Vagina (tissue), 2 donors: Measurements from ENCODE around the gene TMEM59. TPM values are rescaled to one million over a fixed set of nuclear protein-coding genes. Genes with fewer than 3 reads are reported as not detected.

Experiments used
- DNase-seq, 2 donors: peaks; one replicate each; pipeline ENCODE4 v3.0.0-alpha.2; 2017; ENCODE audit errors: extremely low spot score in 2 of 2
- H3K27ac ChIP-seq: fragments of 200-600 bp; sonication (generic); one replicate; pipeline ENCODE4 v1.5.1; 2019
- H3K27me3 ChIP-seq: fragments of 200-600 bp; sonication (generic); one replicate; pipeline ENCODE4 v1.5.1; 2019
- H3K36me3 ChIP-seq, 2 donors: fragments of 200-600 bp; sonication (generic); one replicate each; pipeline ENCODE4 v1.5.1; 2017 to 2019
- H3K4me1 ChIP-seq: fragments of 200-600 bp; sonication (generic); one replicate; pipeline ENCODE4 v1.5.1; 2019
- H3K4me3 ChIP-seq, 2 donors: fragments of 200-600 bp; sonication (generic); 1 replicate in 1 of 2; 2 replicates in 1 of 2; pipeline ENCODE4 v1.5.1; 2016 to 2019
- H3K9me3 ChIP-seq: fragments of 200-600 bp; sonication (generic); one replicate; pipeline ENCODE4 v1.5.1; 2019
- POLR2A ChIP-seq, 2 donors: fragments of 450-650 bp; IDR thresholded peaks; one replicate each; pipeline ENCODE4 v1.6.1; 2017; ENCODE audit warnings: antibody characterized with exemption in 2 of 2, mild to moderate bottlenecking in 2 of 2, moderate library complexity in 2 of 2
- POLR2AphosphoS5 ChIP-seq, 2 donors: sonication (generic); formaldehyde crosslinking; IDR thresholded peaks; one replicate each; pipeline ENCODE4 v1.9.0; 2017; ENCODE audit warnings: antibody characterized with exemption in 2 of 2, mild to moderate bottlenecking in 2 of 2, low read depth in 1 of 2; ENCODE audit not compliant: insufficient read depth in 1 of 2
- intact Hi-C: fragments of 100-400 bp; cut with DNase I; formaldehyde crosslinking; loops from one replicate; pipeline ENCODE4 v1.15.1; 2023
- total RNA-seq: library from RNA; depleted of rRNA; stranded (reverse); fragments of >200 nt; gene quantifications from one replicate; pipeline ENCODE4 v1.2.3, GENCODE V29; 2016
- TF ChIP-seq, protein P1 (sequence below), 3 experiments: fragments of 450-650 bp in 2 of 3; fragments of 200-600 bp in 1 of 3; sonication (generic) in 1 of 3; IDR thresholded peaks; one replicate each; pipeline ENCODE4 v1.5.1; 2017 to 2019; ENCODE audit warnings: antibody characterized with exemption in 3 of 3, mild to moderate bottlenecking in 2 of 3, moderate library complexity in 2 of 3

Gene TMEM59
- total RNA-seq, 1 donor from 2014 or later, result 113 TPM

DNA sequence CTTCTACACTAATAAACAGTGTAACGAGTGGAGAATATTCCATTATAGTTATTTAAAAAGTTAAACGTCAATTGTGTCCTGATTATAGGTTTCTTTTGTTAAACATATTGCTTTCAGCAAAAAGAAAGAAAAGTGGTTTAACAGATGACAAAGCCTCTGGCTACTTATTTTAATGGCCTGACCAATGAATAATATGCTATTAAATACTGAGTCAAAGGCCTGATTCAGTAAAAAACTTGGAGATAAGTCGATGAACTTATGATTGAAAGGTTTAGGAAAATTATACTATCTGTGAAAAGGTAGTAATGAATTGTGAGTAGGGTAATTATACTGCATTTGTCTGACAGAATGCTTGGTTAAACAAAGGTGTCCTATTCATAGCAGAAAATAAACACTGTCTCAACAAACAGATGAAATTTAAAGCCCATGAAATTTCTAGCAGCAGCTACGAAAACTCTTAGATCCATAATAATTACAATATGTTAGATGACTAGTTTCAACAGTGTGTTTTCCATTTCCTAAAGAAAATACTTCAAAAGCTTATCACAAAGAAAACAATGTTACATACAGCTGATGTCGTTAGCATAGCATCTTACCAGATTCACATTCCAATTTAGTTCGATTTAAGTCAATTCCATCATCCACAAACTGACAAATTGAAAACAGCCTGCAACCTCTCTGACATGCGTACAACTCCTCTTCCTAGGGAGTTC is 6.2 kb downstream of the TMEM59 start:
- H3K4me3 ChIP-seq, result no peak overlapping the region
- intact Hi-C loops, result no loop called here
- H3K4me1 ChIP-seq, result peaks cover 52% of the 10 kb centered on the region
- DNase-seq, result no peak
- H3K36me3 ChIP-seq, result peaks cover 3 to 20% of the 10 kb centered on the region in 2 donors
- no peaks in the 10 kb centered on the region for H3K27me3 ChIP-seq
- TF ChIP-seq, protein P1, sequence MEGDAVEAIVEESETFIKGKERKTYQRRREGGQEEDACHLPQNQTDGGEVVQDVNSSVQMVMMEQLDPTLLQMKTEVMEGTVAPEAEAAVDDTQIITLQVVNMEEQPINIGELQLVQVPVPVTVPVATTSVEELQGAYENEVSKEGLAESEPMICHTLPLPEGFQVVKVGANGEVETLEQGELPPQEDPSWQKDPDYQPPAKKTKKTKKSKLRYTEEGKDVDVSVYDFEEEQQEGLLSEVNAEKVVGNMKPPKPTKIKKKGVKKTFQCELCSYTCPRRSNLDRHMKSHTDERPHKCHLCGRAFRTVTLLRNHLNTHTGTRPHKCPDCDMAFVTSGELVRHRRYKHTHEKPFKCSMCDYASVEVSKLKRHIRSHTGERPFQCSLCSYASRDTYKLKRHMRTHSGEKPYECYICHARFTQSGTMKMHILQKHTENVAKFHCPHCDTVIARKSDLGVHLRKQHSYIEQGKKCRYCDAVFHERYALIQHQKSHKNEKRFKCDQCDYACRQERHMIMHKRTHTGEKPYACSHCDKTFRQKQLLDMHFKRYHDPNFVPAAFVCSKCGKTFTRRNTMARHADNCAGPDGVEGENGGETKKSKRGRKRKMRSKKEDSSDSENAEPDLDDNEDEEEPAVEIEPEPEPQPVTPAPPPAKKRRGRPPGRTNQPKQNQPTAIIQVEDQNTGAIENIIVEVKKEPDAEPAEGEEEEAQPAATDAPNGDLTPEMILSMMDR (IDR thresholded peaks at IDR 0.05), result no peak
- TF ChIP-seq POLR2A (IDR thresholded peaks at IDR 0.05), result no peak
- no peak for TF ChIP-seq POLR2AphosphoS5 (IDR thresholded peaks at IDR 0.05; ENCODE audit: insufficient read depth in 1 of 2, low read depth in 1 of 2)
- H3K27ac ChIP-seq, result no peak overlapping the region
- H3K9me3 ChIP-seq, result no peaks in the 10 kb centered on the region

DNA sequence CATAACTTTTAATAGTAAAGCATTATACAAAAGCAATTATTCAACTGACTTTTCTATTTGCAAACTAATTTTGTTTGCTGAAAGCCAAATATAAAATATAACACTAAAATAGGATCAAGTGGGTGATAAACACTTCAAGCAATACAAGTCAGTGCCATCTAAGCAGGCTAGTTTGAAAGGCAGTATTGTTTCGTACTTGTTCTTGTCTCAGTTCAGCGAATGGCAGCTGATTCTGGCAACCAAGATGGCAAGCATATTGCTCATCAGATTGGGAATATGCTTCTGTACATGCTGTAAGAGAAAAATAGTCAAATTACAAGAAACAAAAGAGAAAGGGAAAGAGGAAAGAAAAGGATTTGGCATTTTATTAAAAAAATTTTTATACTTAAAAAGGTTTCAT is 7.5 kb downstream of the TMEM59 start:
- peaks cover 3 to 32% of the 10 kb centered on the region in 2 donors for H3K36me3 ChIP-seq
- H3K4me1 ChIP-seq, result peaks cover 38% of the 10 kb centered on the region
- intact Hi-C loops, result no loop called here

DNA sequence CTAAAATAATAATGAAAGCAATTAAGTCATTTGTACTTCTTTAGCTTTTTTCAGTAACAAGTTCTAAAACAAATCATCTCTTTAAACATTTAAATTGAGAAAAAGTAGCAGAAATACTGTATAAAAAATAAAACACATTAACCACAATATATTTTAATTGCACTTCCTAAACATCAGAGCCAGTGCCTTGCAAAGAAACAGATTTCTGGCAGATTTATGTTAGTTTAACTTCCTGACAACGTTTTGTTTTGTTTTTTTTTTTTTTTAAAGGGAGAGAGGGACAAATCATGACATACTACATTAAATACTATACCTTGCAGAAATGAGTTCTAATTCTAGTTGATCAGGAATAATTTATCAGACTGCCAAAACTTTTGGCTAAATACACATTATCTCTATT is 11.2 kb downstream of the TMEM59 start:
- no peak for DNase-seq
- intact Hi-C loops, result no loop called here
- TF ChIP-seq, protein P1 (IDR thresholded peaks at IDR 0.05), result no peak
- TF ChIP-seq POLR2AphosphoS5 (IDR thresholded peaks at IDR 0.05; ENCODE audit: insufficient read depth in 1 of 2, low read depth in 1 of 2) (no peak), POLR2A (IDR thresholded peaks at IDR 0.05) (no peak)
- Histone ChIP-seq H3K27ac (no peak overlapping the region), H3K4me3 (no peak overlapping the region), H3K36me3 (peaks cover 3 to 69% of the 10 kb centered on the region in 2 donors), H3K9me3 (no peaks in the 10 kb centered on the region), H3K4me1 (peaks cover 4% of the 10 kb centered on the region), H3K27me3 (no peaks in the 10 kb centered on the region)

More for the DNA sequence above, 7.5 kb downstream of the TMEM59 start:
- Histone ChIP-seq H3K27ac (no peak overlapping the region), H3K9me3 (no peaks in the 10 kb centered on the region), H3K4me3 (no peak overlapping the region), H3K27me3 (no peaks in the 10 kb centered on the region)
- TF ChIP-seq, protein P1 (IDR thresholded peaks at IDR 0.05), result no peak
- TF ChIP-seq POLR2A (IDR thresholded peaks at IDR 0.05) (no peak), POLR2AphosphoS5 (IDR thresholded peaks at IDR 0.05; ENCODE audit: insufficient read depth in 1 of 2, low read depth in 1 of 2) (no peak)
- DNase-seq, result no peak

DNA sequence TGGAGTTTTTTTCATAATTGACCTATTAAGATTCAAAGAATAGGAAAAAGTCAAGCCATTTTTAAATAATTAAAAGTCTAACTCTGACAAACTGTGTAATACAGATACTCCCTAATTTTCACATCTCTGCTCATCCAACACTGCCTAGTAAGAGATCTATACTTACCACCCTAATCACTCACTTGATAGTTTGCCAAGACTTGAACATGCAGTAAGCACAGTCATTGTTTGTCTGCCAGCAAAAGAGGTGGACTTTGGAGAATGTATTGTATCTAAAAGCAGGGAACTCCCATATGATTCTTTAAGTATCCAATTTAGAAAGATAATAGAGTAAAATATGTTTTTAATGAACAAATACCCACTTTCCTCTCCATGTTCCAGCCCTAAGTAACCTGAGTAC is 15.5 kb downstream of the TMEM59 start:
- no peak for DNase-seq
- H3K27me3 ChIP-seq, result no peaks in the 10 kb centered on the region
- no peak overlapping the region for H3K4me3 ChIP-seq
- no peak overlapping the region for H3K27ac ChIP-seq
- intact Hi-C loops, result no loop called here
- peaks cover 2 to 90% of the 10 kb centered on the region in 2 donors for H3K36me3 ChIP-seq
- no peaks in the 10 kb centered on the region for H3K4me1 ChIP-seq
- H3K9me3 ChIP-seq, result no peaks in the 10 kb centered on the region
- TF ChIP-seq POLR2A (IDR thresholded peaks at IDR 0.05), result no peak
- no peak for TF ChIP-seq POLR2AphosphoS5 (IDR thresholded peaks at IDR 0.05; ENCODE audit: insufficient read depth in 1 of 2, low read depth in 1 of 2)
- TF ChIP-seq, protein P1 (IDR thresholded peaks at IDR 0.05), result no peak
